WTC11 (cell line): Measurements from ENCODE around the gene ELMO1.

Source experiments
- CREM ChIP-seq: sonication (generic); formaldehyde crosslinking; IDR thresholded peaks from 2 replicates; pipeline ENCODE4 v1.8.1; 2022; ENCODE audit warnings: mild to moderate bottlenecking, missing genetic modification reagents, moderate library complexity
- ERG ChIP-seq: fragments of 250-450 bp; sonication (Bioruptor Pico); IDR thresholded peaks from 2 replicates; pipeline ENCODE4 v1.8.0; 2021; ENCODE audit warnings: mild to moderate bottlenecking
- JUN ChIP-seq: sonication (generic); formaldehyde crosslinking; IDR thresholded peaks from 2 replicates; pipeline ENCODE4 v1.8.0; 2023; ENCODE audit warnings: mild to moderate bottlenecking, missing genetic modification reagents
- SMAD3 ChIP-seq: sonication (generic); formaldehyde crosslinking; IDR thresholded peaks from 2 replicates; pipeline ENCODE4 v1.8.0; 2022; ENCODE audit warnings: missing genetic modification reagents, mild to moderate bottlenecking, borderline replicate concordance
- TEAD1 ChIP-seq: sonication (generic); formaldehyde crosslinking; IDR thresholded peaks from 2 replicates; pipeline ENCODE4 v1.8.0; 2022; ENCODE audit warnings: mild to moderate bottlenecking, missing genetic modification reagents
- TEAD4 ChIP-seq: sonication (generic); formaldehyde crosslinking; IDR thresholded peaks from 2 replicates; pipeline ENCODE4 v1.8.0; 2022; ENCODE audit warnings: mild to moderate bottlenecking, missing genetic modification reagents
- ZBTB21 ChIP-seq: sonication (generic); formaldehyde crosslinking; IDR thresholded peaks from 2 replicates; pipeline ENCODE4 v1.8.1; 2023; ENCODE audit warnings: mild to moderate bottlenecking, missing genetic modification reagents, borderline replicate concordance
- ZNF121 ChIP-seq: sonication (generic); formaldehyde crosslinking; IDR thresholded peaks from 2 replicates; pipeline ENCODE4 v1.8.0; 2023; ENCODE audit warnings: missing genetic modification reagents
- ZNF416 ChIP-seq: fragments of 250-450 bp; sonication (Bioruptor Pico); IDR thresholded peaks from 2 replicates; pipeline ENCODE4 v1.9.0; 2021; ENCODE audit warnings: mild to moderate bottlenecking, inconsistent platforms
- TF ChIP-seq, protein P1 (sequence below): fragments of 200-600 bp; IDR thresholded peaks from 2 replicates; pipeline ENCODE4 v1.8.0; 2022; ENCODE audit warnings: antibody characterized with exemption
- TF ChIP-seq, protein P2 (sequence below): sonication (generic); formaldehyde crosslinking; IDR thresholded peaks from 2 replicates; pipeline ENCODE4 v1.8.0; 2023; ENCODE audit warnings: missing genetic modification reagents, mild to moderate bottlenecking, borderline replicate concordance
- TF ChIP-seq, protein P3 (sequence below): sonication (generic); formaldehyde crosslinking; IDR thresholded peaks from 2 replicates; pipeline ENCODE4 v1.8.0; 2023; ENCODE audit warnings: missing genetic modification reagents
- TF ChIP-seq, protein P4 (sequence below): sonication (generic); formaldehyde crosslinking; IDR thresholded peaks from 2 replicates; pipeline ENCODE4 v1.8.0; 2022; ENCODE audit warnings: mild to moderate bottlenecking, missing genetic modification reagents

DNA sequence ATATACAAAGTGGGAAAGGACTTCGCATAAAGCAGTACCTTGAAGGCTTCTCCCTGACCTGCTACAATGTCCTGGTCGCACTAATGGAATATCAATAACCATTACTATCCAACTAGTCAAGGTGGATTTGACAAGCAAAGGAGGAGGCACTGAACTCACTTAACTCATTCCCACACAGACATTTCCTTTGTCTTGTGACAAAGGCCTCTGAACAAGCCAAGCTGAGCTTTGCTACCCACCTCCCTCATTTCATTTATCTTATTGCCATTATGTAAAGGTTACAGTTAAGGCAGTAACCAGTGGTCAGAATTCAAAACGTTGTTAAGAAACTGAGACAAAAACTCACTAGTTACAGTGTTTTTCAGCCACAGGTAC lies 7.3 kb downstream of the ELMO1 start:
- TF ChIP-seq, protein P1, sequence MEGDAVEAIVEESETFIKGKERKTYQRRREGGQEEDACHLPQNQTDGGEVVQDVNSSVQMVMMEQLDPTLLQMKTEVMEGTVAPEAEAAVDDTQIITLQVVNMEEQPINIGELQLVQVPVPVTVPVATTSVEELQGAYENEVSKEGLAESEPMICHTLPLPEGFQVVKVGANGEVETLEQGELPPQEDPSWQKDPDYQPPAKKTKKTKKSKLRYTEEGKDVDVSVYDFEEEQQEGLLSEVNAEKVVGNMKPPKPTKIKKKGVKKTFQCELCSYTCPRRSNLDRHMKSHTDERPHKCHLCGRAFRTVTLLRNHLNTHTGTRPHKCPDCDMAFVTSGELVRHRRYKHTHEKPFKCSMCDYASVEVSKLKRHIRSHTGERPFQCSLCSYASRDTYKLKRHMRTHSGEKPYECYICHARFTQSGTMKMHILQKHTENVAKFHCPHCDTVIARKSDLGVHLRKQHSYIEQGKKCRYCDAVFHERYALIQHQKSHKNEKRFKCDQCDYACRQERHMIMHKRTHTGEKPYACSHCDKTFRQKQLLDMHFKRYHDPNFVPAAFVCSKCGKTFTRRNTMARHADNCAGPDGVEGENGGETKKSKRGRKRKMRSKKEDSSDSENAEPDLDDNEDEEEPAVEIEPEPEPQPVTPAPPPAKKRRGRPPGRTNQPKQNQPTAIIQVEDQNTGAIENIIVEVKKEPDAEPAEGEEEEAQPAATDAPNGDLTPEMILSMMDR = no peak
- TF ChIP-seq TEAD4 (CRISPR knock-in tag) = no peak
- no peak for TF ChIP-seq SMAD3
- TF ChIP-seq, protein P2, sequence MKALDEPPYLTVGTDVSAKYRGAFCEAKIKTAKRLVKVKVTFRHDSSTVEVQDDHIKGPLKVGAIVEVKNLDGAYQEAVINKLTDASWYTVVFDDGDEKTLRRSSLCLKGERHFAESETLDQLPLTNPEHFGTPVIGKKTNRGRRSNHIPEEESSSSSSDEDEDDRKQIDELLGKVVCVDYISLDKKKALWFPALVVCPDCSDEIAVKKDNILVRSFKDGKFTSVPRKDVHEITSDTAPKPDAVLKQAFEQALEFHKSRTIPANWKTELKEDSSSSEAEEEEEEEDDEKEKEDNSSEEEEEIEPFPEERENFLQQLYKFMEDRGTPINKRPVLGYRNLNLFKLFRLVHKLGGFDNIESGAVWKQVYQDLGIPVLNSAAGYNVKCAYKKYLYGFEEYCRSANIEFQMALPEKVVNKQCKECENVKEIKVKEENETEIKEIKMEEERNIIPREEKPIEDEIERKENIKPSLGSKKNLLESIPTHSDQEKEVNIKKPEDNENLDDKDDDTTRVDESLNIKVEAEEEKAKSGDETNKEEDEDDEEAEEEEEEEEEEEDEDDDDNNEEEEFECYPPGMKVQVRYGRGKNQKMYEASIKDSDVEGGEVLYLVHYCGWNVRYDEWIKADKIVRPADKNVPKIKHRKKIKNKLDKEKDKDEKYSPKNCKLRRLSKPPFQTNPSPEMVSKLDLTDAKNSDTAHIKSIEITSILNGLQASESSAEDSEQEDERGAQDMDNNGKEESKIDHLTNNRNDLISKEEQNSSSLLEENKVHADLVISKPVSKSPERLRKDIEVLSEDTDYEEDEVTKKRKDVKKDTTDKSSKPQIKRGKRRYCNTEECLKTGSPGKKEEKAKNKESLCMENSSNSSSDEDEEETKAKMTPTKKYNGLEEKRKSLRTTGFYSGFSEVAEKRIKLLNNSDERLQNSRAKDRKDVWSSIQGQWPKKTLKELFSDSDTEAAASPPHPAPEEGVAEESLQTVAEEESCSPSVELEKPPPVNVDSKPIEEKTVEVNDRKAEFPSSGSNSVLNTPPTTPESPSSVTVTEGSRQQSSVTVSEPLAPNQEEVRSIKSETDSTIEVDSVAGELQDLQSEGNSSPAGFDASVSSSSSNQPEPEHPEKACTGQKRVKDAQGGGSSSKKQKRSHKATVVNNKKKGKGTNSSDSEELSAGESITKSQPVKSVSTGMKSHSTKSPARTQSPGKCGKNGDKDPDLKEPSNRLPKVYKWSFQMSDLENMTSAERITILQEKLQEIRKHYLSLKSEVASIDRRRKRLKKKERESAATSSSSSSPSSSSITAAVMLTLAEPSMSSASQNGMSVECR (CRISPR knock-in tag) = no peak
- no peak for TF ChIP-seq TEAD1 (CRISPR knock-in tag)
- no peak for TF ChIP-seq CREM (CRISPR knock-in tag)
- TF ChIP-seq ZNF416 (CRISPR knock-in tag) = no peak
- no peak for TF ChIP-seq ZNF121
- no peak for TF ChIP-seq JUN (CRISPR knock-in tag)
- no peak for TF ChIP-seq ZBTB21 (CRISPR knock-in tag)
- TF ChIP-seq, protein P3, sequence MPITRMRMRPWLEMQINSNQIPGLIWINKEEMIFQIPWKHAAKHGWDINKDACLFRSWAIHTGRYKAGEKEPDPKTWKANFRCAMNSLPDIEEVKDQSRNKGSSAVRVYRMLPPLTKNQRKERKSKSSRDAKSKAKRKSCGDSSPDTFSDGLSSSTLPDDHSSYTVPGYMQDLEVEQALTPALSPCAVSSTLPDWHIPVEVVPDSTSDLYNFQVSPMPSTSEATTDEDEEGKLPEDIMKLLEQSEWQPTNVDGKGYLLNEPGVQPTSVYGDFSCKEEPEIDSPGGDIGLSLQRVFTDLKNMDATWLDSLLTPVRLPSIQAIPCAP (CRISPR knock-in tag) = no peak
- TF ChIP-seq ERG (CRISPR knock-in tag) = no peak
- TF ChIP-seq, protein P4, sequence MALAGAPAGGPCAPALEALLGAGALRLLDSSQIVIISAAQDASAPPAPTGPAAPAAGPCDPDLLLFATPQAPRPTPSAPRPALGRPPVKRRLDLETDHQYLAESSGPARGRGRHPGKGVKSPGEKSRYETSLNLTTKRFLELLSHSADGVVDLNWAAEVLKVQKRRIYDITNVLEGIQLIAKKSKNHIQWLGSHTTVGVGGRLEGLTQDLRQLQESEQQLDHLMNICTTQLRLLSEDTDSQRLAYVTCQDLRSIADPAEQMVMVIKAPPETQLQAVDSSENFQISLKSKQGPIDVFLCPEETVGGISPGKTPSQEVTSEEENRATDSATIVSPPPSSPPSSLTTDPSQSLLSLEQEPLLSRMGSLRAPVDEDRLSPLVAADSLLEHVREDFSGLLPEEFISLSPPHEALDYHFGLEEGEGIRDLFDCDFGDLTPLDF = no peak
